NCI-H2029 treated with DMSO at 0.1 percent for 48 hours (cell line): Measurements from ENCODE around the gene GALNT17.
"Not testable (repeated sequence)": the region's sequence is repeated elsewhere in the genome, so short reads cannot be mapped to it uniquely, and the experiment has no call there.

ENCODE experiments used
- DNase-seq: peaks from one replicate; lab custom pipeline; 2025; lab: John Stamatoyannopoulos, UW

GALNT17 gene

DNA sequence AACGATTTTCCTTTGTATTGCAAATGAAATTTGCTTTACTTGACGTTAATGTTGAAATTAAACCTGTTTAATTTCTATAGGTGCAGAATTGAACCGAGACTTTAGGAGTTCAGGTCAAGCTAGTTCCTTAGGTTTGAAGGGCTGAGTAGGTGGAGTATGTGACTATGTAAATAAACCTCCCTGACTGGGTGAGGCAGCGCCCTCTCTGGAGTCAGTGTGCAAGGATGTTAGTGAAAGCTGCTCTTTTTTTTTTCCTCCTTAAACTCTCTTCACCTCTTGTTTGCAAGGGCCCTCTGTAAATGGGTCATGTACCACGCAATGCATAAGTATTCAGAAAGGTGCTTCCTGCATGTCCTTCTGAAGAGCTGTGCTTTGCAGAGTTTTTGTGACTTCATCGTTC lies 33.8 kb downstream of the GALNT17 start:
- DNase-seq: no peak

DNA sequence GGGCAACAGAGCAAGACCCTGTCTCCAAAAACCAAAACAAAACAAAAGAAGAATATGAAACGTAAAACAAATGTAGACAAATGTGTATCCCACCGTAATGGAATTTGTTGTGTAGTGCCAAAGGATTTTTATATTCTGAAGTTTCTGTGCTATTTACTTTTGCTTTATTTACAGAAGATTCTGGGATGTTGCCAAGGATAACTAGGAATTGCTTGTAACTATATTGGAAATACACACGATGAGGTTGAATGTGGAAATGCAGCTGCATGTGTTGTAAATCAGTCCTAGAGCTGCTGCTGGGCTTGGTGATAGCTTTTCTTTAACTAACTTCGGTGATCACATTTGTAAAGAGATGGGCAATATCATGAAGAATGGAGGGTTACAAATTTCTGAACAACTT lies 39.5 kb downstream of the GALNT17 start:
- DNase-seq: no peak

DNA sequence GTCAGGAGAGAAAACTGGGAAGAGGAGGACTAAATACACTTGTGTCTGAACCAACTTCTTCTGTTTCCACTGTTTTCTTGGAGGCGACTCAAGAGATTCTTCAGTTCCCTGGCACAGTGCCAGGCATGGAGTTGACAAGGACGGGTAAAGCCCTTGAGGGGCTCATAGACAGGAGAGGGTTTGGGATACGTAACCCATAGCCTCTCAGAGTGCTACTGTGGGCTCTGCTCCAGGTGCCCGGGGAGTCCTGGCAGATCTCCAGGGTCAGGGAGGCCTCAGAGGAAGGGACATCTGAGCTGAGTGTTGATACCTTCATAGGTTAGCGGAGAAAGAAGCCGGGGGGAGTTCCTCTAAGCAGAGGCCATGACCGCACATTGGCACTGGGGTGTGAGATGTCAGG lies 42.0 kb downstream of the GALNT17 start:
- DNase-seq: peak; percentile 37

DNA sequence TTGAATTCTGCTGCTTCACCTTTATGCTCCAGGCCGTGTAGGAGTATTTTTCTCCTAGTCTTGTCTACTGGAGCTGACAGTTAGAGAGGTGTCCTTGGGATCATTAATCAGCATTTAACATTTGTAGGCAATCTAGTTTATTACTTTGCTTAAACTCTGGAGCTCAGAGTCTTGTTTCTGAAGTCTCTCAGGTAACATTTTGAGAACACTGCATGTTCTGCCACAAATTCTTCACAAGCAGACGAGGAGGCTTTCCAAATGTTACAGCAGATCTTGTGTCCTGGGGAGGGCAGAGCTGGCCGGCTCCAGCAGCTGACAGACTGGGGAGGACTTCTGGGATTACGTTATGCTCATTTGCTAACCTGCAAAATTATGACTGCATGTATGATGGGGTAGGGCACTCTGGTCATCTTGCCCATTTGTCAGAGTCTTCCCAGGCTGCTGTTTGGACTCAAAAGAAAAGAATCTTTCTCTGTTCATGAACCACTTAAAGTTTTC lies 50.5 kb downstream of the GALNT17 start:
- DNase-seq: no peak

DNA sequence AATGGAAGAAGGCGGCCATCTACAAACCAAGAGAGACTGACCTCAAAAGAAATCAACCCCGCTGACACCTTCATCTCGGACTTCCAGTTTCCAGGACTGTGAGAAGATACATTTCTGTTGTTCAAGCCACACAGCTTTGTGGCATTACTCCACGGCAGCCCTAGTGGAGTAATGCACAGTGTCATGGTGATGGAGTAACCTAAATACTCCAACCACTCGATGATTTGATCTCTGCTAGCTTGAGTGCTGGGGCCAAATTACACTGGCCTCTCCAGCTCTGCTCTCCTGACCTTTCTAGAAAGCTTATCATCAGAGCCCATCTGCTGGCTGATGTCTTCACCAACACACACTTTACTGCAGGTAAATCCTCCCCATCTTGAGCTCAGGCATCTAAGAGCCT lies 52.2 kb downstream of the GALNT17 start:
- DNase-seq: no peak

DNA sequence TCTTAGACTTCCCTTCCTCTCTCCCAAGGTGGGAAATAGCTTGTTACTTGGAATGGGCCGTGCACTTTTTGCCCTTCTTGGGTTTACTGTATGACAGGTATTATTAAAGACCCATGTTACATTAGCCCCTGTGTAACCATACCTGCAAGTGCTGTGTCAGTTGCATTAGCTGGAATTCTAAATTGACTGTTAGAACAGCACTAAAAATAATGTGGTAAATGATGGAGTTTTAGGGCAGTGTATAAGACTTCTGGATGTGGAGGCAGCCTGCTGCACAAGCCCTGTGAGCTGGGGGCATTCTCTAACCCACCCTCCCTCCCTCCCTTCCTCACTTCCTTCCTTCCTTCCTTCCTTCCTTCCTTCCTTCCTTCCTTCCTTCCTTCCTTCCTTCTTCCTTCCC lies 52.7 kb downstream of the GALNT17 start:
- DNase-seq: no peak

DNA sequence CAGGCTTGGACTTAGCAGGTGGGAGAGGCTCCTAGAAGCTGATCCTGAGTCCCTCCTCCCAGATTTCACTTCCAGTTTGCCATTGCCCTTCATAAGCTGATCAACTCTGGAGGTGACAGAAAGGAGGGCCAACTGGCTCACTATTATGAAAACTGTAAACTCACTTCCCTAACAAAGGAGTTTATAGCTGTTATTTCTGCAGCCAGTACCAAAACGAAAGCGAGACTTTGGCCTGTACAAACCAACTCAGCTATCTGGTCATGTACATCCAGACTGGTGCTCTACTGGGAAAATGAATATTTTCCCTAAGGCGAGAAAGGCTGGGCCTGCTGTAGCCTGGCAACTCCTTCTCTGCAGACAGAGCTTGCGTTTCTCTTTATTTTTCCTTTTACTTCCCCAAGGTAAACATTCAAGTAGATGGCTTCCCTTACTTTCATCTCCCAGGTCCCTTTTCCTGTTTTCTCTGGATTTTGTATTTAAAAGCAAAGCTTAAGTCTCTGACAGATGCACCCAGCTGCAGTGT lies 54.7 kb downstream of the GALNT17 start:
- no peak for DNase-seq

DNA sequence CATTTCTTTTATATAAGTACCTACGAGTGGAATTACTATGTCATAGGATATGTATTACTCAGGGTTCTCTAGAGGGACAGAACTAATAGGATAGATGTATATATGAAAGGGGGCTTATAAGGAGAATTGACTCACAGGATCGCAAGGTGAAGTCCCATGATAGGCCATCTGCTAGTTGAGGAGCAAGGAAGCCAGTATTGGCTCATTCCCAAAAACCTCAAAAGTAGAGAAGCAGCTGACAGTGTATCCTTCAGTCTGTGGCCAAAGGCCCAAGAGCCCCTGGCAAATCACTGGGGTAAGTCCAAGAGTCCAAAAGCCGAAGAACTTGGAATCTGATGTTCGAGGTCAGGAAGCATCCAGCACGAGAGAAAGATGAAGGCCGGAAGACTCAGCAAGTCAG lies 59.8 kb downstream of the GALNT17 start:
- DNase-seq: no peak

DNA sequence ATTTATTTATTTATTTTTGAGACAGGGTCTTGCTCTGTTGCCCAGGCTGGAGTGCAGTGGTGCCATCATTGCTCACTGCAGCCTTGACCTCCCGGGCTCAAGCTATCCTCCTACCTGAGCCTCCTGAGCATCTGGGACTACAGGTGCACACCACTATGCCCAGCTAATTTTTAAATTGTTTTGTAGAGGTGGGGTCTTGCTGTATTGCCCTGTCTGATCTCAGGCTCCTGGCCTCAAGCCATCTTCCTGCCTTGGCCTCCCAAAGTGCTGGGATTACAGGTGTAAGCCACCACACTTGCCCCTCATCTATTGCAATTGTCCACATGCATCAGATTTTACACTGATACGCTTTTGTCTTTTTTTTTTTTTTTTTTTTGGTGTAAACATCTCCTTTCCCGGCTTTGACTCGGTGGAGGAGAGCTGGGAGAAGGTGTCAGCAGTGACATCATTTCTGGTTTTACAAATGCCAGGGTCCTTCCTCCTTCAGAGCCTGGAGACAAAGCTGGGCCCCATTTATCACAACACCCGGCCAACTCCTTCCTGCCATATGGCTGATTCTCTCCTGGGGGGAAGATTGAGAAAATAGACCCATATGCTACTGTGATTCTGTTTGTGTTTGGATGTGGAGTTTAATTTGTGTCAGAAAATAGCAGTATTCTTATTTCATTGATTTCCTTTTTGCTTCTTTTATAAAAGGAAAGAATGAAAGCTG lies 61.3 kb downstream of the GALNT17 start:
- no peak for DNase-seq

DNA sequence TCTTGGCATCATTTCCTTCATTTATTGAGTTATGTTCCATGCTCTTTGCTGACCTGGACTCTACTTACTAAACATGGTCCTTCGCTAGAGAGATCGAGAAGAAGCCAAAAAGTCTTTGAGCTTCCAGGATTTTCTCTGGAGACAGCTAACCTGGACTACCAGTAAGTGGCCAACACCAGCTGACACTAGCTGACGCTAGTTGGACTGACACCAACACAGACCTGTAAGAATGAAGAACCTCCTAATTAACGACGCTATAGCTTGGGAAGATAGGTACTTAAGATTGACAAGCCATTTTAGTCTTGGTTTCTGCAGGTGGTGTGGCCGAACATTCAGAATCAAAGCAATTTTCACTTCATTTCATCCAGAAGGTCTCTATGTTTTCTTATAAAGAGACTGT lies 66.4 kb downstream of the GALNT17 start:
- DNase-seq: no peak

DNA sequence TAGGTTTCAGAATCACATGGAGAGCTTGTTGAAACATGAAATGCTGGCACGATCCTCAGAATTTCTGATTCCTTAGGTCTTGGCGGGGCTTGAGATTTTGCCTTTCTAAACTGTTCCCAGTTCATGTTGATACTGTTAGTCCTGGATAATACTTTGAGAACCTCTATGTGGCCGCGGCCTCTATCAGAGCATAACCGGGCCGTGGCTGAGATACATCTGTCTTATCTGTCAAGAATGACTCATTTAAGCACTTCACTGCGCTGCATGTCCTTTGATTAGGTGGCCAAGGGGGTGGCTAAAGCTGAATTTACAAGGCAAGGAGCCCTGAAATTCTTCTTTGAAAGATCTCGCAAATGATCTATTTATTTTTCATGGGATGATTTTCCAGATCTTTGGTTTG lies 66.9 kb downstream of the GALNT17 start:
- no peak for DNase-seq

DNA sequence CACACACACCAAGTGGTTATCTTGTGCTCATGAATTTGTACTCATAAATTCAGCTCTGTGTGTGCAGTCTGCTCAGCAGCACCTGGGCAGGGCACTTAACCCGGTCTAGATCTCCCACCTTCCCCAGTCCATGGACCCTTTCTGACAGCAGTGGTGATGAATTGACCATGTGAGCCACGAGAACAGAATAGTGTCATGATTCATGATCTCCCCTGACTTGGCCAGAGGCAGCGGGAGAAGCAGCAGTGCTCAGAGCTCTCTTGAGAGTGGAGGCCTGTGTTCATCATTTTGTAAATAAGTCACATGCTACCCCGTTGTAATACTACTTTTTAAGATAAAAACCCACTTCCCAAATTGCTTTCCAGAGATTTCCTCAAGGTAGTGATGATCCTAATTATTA lies 74.2 kb downstream of the GALNT17 start:
- DNase-seq: no peak

DNA sequence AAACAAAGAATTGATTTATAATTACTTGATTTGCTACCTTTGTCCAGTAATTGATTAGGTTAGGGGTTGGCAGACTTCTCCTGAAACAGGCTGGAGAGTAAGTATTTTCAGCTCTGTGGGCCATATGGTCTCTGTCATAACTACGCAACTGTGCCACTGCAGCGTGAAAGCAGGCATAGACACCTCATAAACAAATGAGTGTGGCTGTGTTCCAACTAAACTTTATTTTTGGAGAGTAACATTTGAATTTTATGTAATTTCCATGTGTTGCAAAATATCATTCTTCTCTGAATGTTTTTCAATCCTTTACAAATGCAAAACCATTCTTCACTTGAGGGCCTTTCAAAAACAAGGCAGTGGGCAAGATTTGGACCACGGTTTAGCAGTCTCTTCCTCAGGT lies 76.9 kb downstream of the GALNT17 start:
- no peak for DNase-seq

DNA sequence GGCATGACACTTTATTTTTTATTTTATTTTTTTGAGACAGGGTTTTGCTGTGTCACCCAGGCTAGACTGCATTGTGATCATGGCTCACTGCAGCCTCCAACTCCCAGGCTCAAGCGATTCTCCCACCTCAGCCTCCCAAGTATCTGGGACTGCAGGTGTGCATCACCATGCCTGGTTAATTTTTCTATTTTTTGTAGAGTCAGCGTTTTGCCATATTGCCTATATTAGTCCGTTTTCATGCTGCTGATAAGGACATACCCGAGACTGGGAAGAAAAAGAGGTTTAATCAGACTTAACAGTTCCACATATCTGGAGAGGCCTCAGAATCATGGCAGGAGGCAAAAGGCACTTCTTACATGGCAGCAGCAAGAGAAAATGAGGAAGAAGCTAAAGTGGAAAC lies 77.5 kb downstream of the GALNT17 start:
- DNase-seq: not testable (repeated sequence)

DNA sequence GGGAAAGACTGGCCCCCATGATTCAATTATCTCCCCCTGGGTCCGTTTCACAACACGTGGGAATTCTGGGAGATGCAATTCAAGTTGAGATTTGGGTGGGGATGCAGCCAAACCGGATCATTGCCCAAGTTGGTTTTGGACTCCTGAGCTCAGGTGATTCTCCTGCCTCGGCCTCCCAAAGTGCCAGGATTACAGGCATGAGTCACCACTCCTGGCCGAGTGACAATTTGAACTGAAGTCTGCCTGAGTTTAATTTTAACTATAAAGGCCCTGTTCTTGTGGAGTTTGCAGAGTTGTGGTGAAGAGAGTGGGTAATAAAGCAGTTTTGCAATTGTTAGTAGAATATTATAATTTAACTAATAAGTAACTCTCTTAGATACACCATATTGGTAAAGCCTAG lies 78.3 kb downstream of the GALNT17 start:
- DNase-seq: no peak

DNA sequence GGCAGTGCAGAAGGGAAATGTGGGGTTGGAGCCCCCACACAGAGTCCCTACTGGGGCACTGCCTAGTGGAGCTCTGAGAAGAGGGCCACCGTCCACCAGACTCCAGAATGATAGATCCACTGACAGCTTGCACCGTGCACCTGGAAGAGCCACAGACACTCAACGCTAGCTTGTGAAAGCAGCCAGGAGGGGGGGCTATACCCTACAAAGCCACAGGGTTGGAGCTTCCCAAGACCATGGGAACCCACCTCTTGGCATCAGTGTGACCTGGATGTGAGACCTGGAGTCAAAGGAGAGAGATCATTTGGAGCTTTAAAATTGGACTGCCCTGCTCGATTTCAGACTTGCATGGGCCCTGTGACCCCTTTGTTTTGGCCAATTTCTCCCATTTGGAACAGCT lies 80.5 kb downstream of the GALNT17 start:
- not testable (repeated sequence) for DNase-seq

DNA sequence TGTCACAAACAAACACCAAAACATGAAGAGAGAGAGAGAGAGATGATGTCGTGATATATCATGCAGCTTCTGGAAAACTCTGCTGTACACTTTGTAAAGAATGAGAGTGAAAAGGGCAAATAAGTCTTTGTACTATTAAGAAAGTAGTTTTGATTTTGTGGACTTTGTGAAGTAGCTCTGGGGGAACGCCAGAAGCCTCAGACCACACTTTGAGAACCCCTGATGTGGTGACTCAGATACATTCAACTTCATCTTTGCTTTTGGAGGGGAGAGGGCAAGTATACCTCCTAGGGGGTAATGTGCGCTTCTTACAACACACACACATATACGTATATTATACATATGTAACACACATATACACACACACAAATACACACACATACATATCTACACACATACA lies 84.3 kb downstream of the GALNT17 start:
- no peak for DNase-seq

DNA sequence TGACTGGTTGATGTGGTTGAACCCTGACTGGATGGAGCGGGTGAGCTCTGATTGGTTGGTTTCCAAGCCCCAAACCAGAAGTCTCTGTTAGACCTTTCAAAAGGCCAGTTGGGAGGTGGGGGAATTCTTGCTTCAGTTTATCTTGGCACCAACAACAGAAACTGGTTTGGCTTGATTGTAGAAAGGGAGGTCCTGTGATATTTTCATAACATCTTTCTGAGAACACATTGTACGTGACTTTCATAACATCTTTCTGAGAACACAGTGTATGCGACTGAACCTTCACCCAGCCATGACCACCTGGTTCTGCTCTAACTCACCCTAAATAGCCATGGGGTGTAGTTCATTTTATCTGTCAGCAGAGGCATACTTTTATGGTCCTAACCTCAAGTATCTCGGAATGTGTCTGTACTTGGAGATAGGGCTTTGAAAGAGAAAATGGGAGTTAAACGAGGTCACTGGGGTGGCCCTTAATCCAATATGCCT lies 88.3 kb downstream of the GALNT17 start:
- no peak for DNase-seq

DNA sequence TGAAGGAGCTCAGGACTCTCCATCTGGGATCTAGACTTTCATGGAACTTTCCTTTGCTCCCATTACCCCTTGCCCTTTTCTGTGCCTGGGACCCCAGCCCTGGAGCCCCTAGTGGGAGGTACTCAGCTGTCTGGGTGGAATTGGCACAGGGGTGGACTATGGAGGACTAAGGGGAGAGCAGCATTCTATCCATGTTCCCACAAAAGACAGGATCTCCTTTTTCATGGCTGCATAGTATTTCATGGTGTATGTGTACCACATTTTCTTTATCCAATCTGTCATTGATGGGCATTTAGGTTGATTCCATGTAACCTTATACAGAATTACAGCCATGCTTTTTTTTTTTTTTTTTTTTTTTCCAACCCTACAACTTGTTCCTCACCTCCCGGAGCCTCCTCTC lies 89.1 kb downstream of the GALNT17 start:
- no peak for DNase-seq

DNA sequence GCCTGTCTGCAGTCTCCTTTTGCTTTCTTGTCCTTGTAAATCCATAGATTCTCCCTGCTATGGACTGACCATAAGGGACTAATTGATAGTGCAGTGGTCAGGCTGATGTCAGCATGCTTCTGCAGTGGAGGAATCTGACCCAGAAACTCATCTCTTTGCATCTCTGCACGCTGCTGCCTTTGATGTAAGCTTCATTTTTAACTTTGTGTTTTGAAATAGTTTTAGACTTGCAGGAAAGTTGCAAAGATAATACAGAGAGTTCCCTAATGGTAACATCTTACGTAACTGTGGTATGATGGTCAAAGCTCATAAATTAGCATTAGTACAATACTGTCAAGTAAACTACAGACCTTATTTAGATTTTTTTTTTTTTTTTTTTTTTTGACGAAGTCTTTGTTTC lies 89.6 kb downstream of the GALNT17 start:
- DNase-seq: no peak

DNA sequence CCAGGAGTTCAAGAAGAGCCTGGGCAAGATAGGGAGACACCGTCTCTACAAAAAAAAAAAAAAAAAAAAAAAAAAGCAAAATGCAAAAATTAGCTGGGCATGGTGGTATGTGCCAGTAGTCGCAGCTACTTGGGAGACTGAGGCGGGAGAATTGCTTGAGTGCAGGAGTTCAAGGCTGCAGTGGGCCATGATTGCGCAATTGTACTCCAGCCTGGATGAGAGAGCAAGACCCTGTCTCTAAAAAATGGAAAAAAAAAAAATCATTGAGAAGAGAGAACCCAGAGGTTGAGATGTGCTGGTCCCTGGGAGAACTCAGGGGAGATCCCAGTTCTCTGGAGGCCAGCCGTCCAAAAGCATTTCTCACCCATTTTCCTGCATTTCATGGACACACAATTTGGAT lies 95.2 kb downstream of the GALNT17 start:
- no peak for DNase-seq

DNA sequence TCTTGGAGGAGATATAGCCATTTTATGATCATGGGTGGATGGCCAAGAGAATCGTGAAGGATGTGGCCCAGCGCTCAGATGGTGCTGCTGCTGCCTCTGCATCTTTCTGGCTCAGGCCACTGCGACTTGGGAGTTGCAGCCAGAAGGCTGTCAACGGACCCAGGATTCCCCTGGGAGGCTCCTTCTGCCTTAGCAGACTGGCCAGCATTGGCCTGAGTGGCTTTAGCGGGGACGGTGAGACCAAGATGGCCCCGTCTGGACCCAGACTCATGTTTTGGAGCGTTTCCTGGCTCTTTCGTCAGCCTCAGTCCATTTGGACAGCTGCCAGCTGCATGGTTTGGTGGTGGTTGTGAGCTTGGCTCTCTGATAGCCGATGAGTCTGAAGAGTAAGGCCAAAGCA lies 97.2 kb downstream of the GALNT17 start:
- no peak for DNase-seq

DNA sequence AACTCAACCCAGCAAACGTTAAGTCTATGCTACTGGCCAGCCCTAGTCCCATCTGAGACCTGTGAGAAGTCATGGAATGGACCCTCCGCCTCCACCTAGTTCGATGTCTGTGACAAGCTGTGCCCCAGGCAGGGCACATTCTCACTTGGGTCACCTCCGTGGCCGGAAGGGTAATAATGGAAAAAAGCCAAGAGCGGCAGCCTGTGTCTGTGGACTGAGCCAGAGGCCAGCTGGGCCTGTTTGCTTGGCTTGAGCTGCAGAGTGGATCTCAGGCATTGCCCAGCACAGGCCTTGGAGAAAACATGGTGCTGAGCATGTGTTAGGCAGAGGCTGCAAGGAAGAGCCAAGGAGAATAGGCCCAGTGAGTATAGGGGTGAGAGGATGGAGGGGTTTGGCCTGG lies 97.8 kb downstream of the GALNT17 start:
- no peak for DNase-seq

DNA sequence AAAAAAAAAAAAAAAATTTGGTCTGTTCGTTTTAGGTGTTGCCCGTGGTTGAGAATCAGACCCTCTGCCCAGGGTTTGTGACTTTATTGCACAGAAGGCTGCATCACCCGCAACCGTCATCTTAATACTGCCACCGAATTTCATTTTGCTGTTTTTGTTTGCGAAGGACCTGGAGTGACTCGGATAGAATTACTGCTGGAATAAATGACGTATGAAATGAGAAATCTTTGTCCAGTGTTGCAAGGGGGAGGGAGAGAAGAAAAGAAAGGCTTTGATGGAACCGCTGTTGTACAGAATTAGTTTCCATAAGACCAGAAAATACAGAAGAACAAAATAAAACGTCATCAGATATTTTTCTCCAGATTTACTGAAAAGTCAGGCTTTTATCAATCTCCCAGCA lies 103.3 kb downstream of the GALNT17 start:
- no peak for DNase-seq
